22Rv1 (cell line): ENCODE results near the gene GRIA1.

Experiments
- H3K27ac ChIP-seq: fragments of 450-650 bp; 2 replicates; pipeline ENCODE4 v1.5.1; 2017
- ZFX ChIP-seq: fragments of 450-650 bp; IDR thresholded peaks from 2 replicates; pipeline ENCODE4 v1.6.1; 2017; ENCODE audit warnings: antibody characterized with exemption, borderline replicate concordance
- TF ChIP-seq, protein P1 (sequence below): fragments of 450-650 bp; IDR thresholded peaks from 2 replicates; pipeline ENCODE4 v1.5.1; 2017; ENCODE audit warnings: mild to moderate bottlenecking

Gene GRIA1

DNA sequence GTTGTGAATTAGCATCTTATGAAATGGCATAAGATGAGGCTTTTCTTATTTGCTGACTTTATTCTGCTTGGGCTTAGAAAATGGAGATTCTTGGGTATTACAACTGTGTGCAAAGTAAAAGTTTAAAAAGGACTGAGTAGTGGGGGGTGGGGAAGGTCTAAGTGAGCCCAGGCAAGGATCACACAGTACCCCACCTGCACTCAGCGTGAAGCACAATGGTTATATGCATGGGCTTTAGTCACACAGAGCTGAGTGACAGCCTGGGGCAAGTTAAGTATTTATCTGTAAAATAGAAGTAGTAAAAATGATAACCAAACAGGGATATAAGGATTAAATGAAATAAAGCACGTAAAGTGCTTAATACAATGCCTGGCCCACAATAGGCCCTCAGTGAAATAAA lies 300.9 kb downstream of the GRIA1 start:
- TF ChIP-seq, protein P1, sequence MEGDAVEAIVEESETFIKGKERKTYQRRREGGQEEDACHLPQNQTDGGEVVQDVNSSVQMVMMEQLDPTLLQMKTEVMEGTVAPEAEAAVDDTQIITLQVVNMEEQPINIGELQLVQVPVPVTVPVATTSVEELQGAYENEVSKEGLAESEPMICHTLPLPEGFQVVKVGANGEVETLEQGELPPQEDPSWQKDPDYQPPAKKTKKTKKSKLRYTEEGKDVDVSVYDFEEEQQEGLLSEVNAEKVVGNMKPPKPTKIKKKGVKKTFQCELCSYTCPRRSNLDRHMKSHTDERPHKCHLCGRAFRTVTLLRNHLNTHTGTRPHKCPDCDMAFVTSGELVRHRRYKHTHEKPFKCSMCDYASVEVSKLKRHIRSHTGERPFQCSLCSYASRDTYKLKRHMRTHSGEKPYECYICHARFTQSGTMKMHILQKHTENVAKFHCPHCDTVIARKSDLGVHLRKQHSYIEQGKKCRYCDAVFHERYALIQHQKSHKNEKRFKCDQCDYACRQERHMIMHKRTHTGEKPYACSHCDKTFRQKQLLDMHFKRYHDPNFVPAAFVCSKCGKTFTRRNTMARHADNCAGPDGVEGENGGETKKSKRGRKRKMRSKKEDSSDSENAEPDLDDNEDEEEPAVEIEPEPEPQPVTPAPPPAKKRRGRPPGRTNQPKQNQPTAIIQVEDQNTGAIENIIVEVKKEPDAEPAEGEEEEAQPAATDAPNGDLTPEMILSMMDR, result no peak
- no peak for TF ChIP-seq ZFX
- H3K27ac ChIP-seq, result no peak overlapping the region

DNA sequence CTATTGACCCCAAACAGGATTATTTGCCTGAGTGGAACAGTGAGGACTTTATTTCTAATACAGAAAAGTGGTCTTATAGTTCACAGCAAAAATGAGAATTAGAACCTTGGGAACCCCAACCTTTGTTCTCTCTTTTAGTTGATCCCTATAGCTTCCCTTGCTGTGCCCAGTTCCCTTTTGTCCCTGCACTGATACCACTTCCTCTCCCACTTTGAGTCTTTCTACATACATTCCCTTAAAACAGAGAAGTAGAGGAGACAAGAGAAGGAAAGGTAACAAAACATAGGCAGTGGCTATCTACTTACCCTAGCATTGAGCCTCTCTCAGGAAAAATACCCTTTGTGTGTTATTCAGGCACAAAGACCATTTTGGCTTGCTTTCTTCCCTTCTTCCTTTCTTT lies 301.8 kb downstream of the GRIA1 start:
- no peak overlapping the region for H3K27ac ChIP-seq
- TF ChIP-seq, protein P1, result no peak
- no peak for TF ChIP-seq ZFX

DNA sequence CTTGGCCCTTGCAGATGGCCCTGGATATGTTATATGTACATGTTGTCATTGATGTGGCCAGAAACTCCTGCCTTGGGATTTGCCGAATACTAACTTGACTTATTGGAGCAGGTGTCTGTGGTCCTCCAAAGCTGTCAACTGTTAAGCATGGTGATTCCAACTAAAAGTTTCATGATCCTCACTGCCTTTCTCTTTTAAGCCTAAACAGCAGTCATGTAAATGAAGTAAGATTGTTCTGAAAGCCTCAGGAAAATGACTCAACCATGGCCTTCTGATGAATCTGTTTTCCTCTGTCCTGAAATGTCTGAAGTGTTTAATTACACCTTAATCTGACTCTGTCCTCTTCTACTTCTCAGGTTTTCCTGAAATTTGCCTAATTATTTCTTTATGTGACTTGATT lies 303.2 kb downstream of the GRIA1 start:
- no peak overlapping the region for H3K27ac ChIP-seq
- no peak for TF ChIP-seq ZFX
- TF ChIP-seq, protein P1, result no peak

DNA sequence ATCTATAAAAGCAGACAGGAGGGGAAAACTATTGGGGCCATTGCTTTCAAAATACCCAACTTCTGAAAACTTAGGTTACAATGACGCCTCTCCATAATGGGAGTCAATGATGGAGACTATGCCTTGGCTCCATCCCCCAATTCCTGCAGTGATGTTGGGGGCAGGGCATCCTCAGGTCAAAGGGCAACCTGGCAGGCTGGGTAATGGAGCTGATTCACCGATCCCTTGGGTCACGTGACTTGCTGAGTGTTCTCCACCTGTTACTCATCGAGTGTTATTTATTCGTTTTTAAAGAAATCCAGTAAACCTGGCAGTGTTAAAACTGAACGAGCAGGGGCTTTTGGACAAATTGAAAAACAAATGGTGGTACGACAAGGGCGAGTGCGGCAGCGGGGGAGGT lies 303.9 kb downstream of the GRIA1 start:
- H3K27ac ChIP-seq, result no peak overlapping the region
- no peak for TF ChIP-seq ZFX
- TF ChIP-seq, protein P1, result no peak

DNA sequence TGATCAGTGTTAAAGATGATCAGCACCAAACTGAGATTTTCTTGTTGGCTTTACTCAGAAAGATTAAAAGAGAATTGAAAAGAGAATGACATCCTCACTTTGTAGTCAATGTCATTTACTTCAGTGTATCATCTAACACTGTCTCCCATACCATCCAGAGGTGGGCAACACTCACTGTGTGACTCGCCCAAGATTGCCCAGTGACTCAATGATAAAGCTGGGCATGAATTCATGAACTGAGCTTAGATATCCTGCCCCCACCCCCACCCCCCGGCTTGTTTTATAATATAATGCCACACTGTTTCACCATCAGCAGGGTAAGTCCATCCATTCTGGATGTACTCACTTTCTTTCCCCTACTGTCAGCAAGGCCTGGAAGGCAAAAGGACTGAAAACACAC lies 306.1 kb downstream of the GRIA1 start:
- no peak overlapping the region for H3K27ac ChIP-seq
- TF ChIP-seq ZFX, result no peak
- TF ChIP-seq, protein P1, result no peak

DNA sequence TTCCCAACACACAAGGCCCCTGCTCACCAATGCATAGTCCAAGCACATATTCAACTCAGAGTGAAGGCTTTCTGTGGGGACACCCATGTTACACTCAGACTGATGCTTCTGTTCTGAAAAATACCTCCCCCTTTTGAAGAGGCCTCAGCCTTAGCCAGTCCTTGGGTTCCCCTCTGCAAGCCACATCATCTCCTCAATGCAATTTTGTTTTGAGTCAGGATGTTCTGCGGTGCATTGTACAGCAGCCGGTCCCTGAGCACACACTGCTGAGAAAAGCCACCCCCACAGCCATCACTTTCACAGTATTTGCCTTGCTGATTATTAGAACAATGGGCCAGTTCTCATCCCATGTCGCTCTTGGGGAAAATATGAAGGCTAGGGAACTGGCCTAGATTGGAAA lies 307.0 kb downstream of the GRIA1 start:
- TF ChIP-seq, protein P1, result no peak
- TF ChIP-seq ZFX, result no peak
- no peak overlapping the region for H3K27ac ChIP-seq

DNA sequence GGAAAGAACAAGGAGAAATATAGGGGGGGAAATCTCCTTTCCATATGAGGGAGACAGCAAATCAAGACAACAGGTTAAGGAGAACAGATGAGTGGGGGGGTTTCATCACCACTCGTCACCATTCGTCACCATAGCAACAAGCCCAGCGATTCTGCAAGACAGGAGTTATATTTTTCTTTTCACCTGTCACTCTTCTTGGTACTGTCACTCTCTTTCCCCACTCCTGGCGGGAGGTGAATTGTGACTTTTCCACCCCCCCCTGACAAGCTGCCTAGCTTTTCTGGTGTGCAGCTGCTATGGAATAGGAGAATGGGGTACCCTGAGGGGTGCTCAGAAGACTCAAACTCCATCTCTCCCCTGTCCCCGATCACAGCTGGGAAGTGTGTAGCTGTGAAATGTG lies 308.4 kb downstream of the GRIA1 start:
- no peak overlapping the region for H3K27ac ChIP-seq
- TF ChIP-seq, protein P1, result no peak
- no peak for TF ChIP-seq ZFX
